GM18505 (cell line): ENCODE results near the gene DPH3.

Experiments
- ATAC-seq: cut with Tn5 transposase; IDR thresholded peaks from one replicate; pipeline ENCODE4 v1.9.1; 2021; ENCODE audit not compliant: unreplicated experiment
- POLR2A ChIP-seq: IDR thresholded peaks from 4 replicates; pipeline ENCODE4 v1.6.1; 2011; ENCODE audit warnings: borderline replicate concordance; ENCODE audit not compliant: insufficient read depth, insufficient read length; ENCODE audit errors: extremely low read depth

The DPH3 gene

GRCh38 chr3:16300307-16300706, 35.6 kb upstream of the DPH3 start:
- ATAC-seq, result peak; percentile 51
- TF ChIP-seq POLR2A, result no peak

- no peak for TF ChIP-seq POLR2A
- ATAC-seq, result no peak
Measured at GRCh38 chr3:16299746-16300145, 35.0 kb upstream of the DPH3 start.

GRCh38 chr3:16298891-16299290, 34.1 kb upstream of the DPH3 start:
- ATAC-seq, result no peak
- no peak for TF ChIP-seq POLR2A

GRCh38 chr3:16297997-16298885, 33.5 kb upstream of the DPH3 start:
- no peak for ATAC-seq
- TF ChIP-seq POLR2A, result no peak

GRCh38 chr3:16295298-16295890, 30.7 kb upstream of the DPH3 start:
- ATAC-seq, result no peak
- no peak for TF ChIP-seq POLR2A

- ATAC-seq, result no peak
- no peak for TF ChIP-seq POLR2A
Measured at GRCh38 chr3:16294844-16295243, 30.1 kb upstream of the DPH3 start.

GRCh38 chr3:16290827-16291196, 26.1 kb upstream of the DPH3 start:
- no peak for TF ChIP-seq POLR2A
- ATAC-seq, result no peak

- TF ChIP-seq POLR2A, result no peak
- no peak for ATAC-seq
Measured at GRCh38 chr3:16290007-16290826, 25.5 kb upstream of the DPH3 start.

GRCh38 chr3:16289144-16289889, 24.6 kb upstream of the DPH3 start:
- no peak for ATAC-seq
- no peak for TF ChIP-seq POLR2A

- TF ChIP-seq POLR2A, result no peak
- no peak for ATAC-seq
Measured at GRCh38 chr3:16288664-16289063, 23.9 kb upstream of the DPH3 start.

GRCh38 chr3:16286751-16287543, 22.2 kb upstream of the DPH3 start:
- no peak for ATAC-seq
- TF ChIP-seq POLR2A, result no peak

- ATAC-seq, result peak; percentile 73
- TF ChIP-seq POLR2A, result no peak
Measured at GRCh38 chr3:16286161-16286560, 21.4 kb upstream of the DPH3 start.

GRCh38 chr3:16284633-16285032, 19.9 kb upstream of the DPH3 start:
- no peak for TF ChIP-seq POLR2A
- ATAC-seq, result no peak

- no peak for ATAC-seq
- TF ChIP-seq POLR2A, result no peak
Measured at GRCh38 chr3:16280671-16281070, 15.9 kb upstream of the DPH3 start.
